ENCODE measurements around the gene SLC30A7.

The SLC30A7 gene

DNA sequence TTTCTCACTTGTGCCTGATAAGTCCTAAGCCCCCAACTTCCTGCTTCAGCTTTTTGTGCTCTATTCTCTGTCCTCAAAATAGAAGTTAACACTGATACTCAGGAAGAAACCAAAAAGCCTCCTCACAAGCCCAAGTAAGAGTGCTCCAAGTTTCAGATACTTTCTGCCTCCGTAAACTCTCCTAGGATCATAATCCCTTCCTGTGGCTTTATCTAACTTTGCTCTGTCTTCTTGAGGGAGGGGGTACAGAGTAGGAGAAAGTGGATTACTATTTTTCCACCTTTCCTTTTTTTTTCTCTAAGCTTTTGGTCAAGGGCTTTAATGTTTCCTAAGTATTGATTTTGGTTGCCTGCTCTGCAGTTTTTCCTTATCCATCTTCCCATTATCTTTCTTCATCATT lies 75.1 kb downstream of the SLC30A7 start:
- DNase-seq (ENCODE audit: low read depth in 2 of 2, low spot score in 1 of 2), result no peak

DNA sequence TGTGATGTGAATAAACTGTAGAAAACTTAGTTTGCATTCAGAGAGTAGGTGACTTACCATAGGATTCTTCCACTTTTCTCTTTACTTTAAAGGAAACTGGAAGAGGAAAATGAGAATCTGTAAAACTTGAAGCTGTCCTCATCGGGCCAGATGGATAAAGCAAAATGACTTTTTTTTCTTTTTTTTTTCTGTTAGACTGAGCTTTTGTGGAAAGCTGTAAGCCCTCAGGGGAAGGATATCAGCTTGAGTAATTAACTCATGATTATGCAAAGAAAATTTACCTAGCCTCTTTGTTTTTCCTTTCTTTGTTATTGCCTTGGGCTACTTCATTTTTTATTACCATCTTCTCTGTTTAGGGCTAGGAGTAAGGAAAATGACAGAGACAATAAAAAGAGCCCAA lies 76.3 kb downstream of the SLC30A7 start:
- DNase-seq (ENCODE audit: low read depth in 2 of 2, low spot score in 1 of 2), result no peak

DNA sequence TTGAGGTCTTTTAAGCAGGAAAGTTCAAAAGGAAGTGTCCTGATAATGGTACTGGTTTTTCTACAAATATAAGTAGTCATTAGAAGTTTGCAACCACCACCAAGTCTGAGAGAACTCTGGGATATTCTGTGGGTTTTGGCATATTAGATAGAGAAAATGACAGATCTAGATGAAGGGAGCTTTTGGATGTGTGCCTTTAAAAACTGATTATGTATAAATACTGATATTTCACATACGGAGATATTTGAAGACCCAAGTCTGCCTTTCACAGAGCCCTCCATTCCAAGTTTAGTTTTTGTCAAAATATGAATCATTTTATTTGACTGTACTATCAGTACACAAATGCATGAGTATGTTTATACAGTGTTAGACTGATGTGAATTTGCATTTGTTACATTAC lies 81.0 kb downstream of the SLC30A7 start:
- no peak for DNase-seq (ENCODE audit: low read depth in 2 of 2, low spot score in 1 of 2)

DNA sequence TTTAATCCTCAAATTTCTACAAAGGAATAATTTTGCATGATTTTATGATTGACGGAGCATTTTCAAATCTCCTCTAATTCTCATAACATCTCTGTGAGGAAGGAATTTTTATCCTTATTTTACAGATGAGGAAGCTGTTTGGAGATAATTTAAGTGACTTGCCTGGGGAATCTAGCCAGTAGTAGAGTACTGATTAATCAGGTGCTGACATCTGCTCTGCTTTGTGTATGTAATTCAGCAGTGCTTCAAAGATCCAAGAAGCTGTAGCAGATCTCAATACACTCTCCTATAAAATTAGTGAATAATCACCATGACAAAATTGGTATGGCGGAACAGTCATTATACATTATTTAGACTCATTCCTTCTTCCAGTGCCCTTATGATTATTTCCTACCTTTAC lies 83.7 kb downstream of the SLC30A7 start:
- no peak for DNase-seq (ENCODE audit: low read depth in 2 of 2, low spot score in 1 of 2)

DNA sequence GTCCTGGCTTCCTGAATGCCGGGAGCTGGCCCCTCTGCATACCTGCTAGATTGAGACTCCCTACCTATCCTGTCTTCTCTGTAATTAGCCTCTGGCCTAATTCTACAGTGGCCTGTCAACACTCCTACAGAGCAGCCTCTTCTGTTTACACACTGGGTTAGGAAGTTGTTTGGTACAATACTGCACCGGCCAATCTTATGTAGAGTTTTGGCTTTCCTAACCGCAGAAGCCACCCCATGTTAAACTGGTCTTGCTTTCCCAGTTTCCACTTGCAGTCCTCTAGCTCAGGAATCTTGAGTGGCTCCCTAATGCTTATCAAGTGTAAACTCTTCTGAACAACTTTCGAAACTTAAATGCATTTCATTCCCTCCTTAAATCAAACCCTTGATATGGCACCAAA lies 86.9 kb downstream of the SLC30A7 start:
- no peak for DNase-seq (ENCODE audit: low read depth in 2 of 2, low spot score in 1 of 2)

DNA sequence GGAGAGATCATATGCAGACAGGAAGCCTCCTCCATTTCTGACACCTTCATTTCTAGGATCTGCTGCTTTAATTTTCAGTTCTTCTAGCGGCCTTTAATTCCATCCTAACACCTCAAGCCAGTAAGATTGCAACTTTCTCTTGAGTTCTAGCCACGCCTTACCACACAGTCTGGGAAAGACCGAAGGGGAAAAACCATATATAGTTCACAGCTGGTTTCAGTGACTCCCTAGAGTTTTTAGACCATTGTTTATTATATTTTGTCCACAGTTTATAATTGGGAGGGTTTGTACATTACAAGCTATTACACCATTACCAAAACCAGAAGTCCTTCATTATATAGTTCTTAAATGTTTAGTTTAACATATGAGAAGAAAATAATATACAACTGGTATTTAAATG lies 92.2 kb downstream of the SLC30A7 start:
- DNase-seq (ENCODE audit: low read depth in 2 of 2, low spot score in 1 of 2), result no peak

DNA sequence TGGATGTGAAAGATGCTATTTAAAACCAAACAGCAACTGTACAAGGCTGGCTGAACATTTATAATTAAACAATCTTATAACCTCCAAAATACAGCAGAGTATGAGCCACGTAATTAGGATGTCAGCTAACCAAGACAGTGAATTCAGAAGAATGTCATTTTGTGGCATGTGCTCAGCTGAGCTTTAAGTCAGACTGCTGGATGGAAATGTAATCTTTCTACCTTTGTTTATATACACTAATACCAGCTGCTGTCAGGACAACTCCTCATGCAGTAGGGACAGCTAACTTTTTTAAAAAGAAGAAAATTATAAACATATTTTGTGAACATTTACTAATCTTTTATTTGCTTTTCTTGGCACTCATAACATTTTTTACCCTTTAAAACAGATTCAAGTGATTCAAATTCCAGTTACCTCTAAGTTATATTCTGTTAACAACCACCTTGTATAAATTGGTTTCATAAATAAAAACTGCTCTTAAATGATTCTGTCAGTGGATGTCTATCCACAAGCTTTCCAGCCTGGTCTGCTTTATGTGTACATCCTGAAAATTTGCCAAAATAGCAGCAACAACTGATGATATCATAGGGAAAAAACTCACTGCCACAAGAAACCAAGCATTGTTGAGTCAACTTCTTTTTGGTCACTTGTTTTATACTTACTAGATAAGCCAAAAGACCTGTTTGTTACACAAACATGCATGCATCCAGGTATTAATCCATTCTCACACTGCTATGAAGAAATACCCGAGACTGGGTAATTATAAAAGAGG lies 93.6 kb downstream of the SLC30A7 start:
- DNase-seq (ENCODE audit: low read depth in 2 of 2, low spot score in 1 of 2), result no peak

DNA sequence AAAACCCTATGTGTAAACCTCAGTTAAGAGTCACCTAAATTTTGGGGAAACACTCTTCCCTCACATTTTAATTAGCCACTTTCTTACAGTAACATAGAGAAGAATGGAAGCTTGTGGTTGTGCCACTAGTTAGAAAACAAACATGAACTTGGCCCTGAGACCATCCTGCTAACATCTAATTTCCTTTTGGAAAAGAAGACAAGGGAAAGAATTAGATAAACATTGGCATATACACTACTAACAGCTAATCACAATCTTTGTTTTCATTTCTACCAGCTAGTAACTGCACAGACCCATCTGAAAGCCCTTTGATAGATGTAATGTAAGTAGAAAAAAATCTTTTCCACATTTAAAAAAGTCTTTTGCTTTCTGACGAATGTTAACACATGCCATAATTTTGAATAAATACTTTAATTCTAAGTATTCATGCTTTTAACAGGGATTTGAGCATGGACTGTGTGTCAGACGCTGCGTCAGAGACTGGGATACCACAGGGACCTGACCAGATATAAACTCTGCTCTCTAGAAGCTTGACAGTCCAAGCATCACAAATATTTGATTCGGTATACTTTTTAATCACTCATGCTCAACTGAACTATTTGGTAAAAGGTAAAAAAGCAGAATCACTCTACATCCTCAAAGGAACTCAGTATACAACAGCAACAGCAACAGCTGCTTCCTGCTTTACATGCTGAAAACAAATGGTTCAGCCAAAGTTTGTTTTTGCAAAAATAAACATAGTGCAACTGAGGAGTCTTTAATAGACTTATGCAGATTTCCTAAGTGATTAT lies 99.5 kb downstream of the SLC30A7 start:
- no peak for DNase-seq (ENCODE audit: low read depth in 2 of 2, low spot score in 1 of 2)

DNA sequence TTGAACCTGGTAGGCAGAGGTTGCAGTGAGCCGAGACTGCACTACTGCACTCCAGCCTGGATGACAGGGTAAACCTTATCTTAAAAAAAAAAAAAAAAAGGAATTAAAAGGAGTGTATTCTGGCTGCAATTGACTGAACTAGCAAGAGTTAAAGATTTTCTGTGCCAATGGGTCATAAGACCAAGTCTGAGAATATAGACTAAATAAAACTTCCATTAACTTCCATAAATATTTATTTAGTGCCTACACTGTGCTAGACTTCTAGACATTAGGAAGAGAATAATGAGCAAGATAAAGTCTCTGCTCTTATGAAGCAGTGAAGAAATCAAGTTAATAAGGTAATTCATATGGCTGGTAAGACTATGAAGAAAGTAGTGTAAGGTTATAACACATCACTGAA lies 102.5 kb downstream of the SLC30A7 start:
- DNase-seq (ENCODE audit: low read depth in 2 of 2, low spot score in 1 of 2), result no peak

DNA sequence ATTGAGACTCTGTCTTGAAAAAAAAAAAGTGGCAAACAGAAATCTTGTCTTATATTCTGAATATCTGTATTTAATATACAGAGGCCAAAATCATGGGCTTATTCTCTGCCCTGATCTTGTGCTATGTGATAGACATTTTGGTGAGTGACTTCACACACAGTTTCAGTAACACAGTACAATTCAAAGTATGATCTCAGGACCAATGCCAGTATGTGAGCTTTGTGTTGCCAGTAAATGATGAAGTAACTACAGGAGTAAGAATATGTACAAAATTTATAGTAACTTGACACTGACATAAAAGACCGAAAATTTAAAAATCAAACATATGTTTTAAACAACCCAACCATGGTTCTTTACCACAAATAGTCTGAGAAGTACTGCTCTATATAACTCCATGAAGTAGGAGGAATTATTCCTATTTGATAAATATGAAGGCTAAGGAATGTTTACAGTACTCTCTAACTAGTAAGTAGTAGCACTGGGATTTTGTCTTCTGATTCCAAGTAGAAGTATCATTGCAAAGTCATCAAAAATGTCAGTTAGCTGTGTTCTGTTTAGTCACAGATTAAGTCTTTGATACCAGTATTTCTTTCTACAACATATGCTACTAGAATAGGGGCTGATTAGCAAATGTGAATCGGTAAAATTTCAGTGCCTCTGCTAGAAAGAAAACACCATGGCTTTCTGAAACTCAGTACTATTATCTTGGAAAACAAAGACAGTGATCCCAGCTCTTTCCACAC lies 104.4 kb downstream of the SLC30A7 start:
- DNase-seq (ENCODE audit: low read depth in 2 of 2, low spot score in 1 of 2), result no peak

DNA sequence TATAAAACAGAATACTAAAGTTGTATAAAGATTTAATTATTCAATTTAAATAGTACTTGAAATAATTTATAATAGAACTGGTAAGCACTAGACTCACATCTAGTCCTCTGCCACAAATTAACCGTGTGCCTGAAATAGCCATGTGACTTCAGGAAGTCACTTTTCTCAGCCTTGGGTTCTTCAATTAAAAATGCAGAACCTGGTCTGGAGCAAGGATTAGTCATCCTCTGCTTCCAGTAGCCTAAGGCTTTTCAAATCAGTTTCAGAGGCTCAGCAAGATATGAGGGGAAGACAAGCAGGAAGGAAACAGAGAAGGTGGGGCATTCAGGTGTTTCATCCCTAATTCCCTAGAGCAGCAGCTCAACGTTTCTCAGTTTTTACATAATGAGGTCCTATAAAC lies 106.7 kb downstream of the SLC30A7 start:
- no peak for DNase-seq (ENCODE audit: low read depth in 2 of 2, low spot score in 1 of 2)

DNA sequence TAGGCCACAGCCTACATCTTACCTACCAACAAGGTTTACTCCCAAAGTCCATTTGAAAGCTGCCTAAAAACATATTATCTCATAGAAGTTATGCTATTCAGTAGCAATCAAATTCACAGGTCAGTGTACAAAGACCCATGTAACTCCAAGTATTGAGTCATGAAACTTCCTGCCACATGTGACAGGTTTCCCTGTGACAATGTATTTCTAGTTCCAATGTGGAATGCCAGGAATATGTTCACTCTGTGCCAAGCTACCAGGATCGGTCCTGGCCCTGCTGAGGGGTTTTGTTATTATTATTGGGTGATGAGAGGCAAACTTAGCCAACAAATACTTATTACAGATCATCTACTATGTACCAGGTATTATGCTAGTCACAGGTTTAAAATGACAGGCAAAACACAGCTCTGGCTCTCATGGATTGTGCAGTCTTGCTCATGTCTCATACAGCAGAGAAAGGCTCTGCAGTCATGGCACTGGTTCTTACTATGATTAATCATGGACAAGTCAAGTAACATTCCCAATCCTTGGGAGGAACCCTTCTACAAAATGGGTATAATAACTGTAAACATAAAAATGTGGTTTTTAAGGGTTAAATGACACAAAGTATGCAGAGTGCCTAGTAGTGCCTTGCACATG lies 107.2 kb downstream of the SLC30A7 start:
- no peak for DNase-seq (ENCODE audit: low read depth in 2 of 2, low spot score in 1 of 2)

DNA sequence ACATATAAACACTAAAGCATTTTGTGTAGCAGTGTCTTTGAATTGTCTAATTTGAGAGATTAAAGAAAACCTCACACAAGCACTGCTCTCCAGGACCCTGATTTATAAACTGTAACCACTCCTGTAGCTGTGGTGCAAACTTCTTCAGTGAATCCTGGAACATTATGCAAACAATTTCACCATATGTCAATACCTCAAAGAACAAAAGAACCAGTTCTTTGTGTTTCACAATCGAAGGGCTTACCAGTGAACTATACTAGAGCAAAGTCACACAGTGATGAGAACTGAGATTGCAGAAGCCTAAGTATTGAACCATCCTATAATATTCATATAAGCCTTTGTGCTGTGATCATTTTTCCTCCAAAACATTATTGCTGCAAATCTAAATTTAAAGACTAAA lies 108.2 kb downstream of the SLC30A7 start:
- no peak for DNase-seq (ENCODE audit: low read depth in 2 of 2, low spot score in 1 of 2)

DNA sequence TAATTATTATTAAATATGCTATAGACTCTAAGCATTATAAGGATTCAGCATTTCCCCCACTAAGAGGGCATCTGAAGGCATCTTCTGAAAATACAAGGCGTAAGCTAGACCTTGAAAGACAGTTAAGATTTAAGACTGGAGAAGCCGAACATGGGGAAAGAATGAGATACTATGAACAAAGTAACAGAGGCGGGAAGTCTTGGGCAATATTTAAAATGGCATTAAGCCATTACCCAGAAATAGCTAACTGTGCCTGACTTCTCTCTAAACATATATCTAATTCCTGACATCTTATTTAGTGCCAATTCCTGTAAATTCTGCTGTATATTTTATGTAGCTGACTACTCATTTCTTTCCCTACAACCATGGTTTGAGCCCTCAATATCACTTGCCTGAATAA lies 108.8 kb downstream of the SLC30A7 start:
- no peak for DNase-seq (ENCODE audit: low read depth in 2 of 2, low spot score in 1 of 2)

DNA sequence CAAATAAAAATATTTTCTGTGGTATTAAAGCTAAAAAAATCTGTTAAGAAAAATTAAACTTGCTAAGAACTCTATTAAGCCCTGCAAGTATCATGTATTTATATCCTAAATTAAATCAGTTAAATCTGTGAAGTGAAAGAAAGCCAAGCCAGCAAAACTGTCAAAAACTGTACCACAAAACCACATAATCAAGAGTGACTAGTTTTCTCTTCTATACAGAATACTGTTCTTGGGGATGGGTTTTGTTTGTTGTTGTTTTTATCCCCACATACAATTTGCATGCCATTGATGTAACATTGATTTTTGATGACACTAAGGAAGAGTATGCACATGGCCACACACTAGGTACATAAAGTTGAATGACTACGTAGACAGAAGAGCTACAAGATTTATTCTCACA lies 109.3 kb downstream of the SLC30A7 start:
- no peak for DNase-seq (ENCODE audit: low read depth in 2 of 2, low spot score in 1 of 2)

DNA sequence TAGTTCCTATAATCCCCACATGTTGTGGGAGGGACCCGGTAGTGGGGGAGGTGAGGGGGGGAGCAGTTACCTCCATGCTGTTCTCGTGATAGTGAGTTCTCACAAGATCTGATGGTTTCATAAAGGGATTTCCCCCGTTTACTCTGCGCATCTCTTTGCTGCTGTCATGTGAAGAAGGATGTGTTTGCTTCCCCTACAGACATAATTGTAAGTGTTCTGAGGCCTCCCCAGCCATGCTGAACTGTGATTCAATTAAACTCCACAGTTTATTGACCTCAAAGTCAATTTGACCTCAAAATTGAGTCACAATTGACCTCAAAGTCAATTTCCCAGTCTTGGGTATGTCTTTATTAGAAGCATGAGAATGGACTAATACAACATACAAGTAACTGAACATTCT lies 110.0 kb downstream of the SLC30A7 start:
- DNase-seq (ENCODE audit: low read depth in 2 of 2, low spot score in 1 of 2), result no peak

DNA sequence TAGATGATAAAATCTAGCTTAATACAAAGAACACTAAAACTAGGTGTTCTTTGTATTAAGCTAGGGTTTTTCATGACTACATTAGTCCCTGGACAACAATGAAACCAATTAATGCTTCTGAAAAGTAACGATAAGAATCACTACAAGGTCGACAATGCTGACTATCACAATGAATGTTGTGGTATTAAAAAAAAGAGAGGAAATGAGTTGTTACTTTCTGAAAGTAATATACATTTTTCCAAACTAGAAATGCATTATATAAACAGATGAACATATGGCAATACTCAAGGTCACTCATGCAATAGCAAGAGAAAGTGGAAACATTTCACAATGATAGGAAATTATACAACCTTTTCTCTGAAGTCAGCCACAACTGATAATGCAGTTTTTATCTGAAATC lies 110.7 kb downstream of the SLC30A7 start:
- no peak for DNase-seq (ENCODE audit: low read depth in 2 of 2, low spot score in 1 of 2)

DNA sequence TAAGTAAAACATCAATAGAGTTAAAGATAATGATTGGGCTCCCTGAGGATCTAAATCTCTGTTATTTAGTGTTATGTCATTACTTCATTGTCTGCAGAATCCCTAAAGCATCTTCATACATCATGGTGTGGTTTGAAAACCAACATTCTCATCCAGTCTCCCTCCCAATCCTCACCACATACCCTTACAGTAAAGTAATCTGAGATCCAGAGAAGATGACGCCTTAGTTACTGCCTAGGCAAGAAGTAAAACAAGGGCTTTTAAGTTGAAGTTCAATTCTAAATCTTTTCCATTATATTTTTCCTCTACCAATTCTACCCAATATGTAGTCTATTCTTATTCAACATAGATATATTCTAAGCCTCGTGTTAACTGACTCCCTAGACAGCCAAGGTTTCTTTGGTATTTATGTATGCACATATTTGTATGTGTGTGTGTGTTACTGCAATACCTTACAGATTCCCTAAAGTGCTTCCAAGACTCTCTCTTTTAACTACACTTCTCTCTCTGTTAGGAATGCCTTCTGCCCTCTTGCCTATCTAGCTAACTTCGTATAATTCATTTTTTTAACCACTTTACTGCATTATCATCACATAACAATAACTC lies 112.4 kb downstream of the SLC30A7 start:
- DNase-seq (ENCODE audit: low read depth in 2 of 2, low spot score in 1 of 2), result no peak

DNA sequence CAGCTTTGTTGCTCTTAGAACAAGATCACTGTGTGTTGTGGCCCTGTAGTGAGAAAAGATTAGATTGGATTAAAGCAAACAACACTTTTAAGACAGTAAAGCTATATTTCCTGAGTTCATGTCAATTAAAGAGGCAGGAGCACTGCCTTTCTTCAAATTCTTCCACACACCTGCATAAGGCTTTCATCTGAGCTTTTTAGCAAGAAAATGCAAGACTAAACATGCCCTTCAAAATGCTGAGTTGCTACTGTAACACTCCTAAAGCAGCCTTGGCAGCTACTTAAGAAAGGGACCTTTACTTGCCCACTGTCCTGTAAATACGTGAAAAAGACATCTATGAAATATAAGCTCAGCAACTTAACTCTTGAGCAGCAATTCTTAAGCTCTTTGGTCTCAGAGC lies 117.9 kb downstream of the SLC30A7 start:
- no peak for DNase-seq (ENCODE audit: low read depth in 2 of 2, low spot score in 1 of 2)

DNA sequence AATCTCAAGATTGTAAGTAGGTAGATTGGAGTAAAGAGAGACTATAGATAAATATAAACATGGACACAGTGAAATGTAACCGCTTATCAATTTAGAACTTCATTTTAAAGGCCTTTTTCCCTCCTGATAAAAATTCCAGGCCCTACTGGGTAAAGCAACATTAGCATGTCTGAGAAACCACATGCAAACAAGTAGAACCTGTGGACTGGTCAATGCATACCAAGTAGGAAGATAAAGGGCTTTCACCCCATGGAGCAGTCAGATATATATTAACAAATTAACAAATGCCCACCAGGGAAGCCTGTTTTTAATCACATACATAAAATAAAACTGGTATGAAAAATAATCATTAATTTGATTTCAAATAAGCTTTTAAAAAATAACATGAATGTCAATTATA lies 121.6 kb downstream of the SLC30A7 start:
- DNase-seq (ENCODE audit: low read depth in 2 of 2, low spot score in 1 of 2), result no peak

DNA sequence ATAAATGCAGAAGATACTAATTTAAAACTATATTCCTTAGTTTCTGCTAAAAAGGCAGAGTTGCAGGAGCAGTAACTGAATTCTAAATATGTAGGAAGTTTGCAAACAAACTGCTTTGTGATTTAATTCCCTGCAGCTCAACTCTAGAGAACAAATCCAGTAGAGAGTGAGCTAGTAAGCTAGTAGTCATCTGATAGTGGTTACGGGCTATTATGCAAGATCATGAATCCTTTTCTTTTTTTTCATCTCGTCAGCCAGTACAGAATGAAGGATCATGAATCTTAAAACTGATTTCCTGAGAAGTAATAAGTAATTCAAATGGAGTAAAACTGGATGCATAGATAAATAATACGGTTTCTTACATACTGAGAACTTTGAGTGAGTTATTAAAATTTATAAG lies 126.4 kb downstream of the SLC30A7 start:
- no peak for DNase-seq (ENCODE audit: low read depth in 2 of 2, low spot score in 1 of 2)

Data from stimulated activated CD8-positive, alpha-beta memory T cell treated with anti-CD3 and anti-CD28 coated beads, Interleukin-4, amount 100 ng/mL, for 4 hours (primary cell).